ENCODE measurements around the gene WWOX. TPM values are rescaled to one million over a fixed set of nuclear protein-coding genes. Genes with fewer than 3 reads are reported as not detected.

Gene WWOX
- total RNA-seq, 2 donors from 2014 or later, result 33.8 to 82.5 TPM

GRCh38 chr16:78096386-78096785, 3.1 kb upstream of the WWOX start:
- no peak overlapping the region for H3K4me3 ChIP-seq
- no peaks in the 10 kb centered on the region for H3K27me3 ChIP-seq (replicated peaks; ENCODE audit: insufficient read depth)
- DNase-seq (ENCODE audit: low spot score) (no peak), ATAC-seq (ENCODE audit: insufficient number of reproducible peaks, low FRiP score, low read depth) (no peak)
- no peak overlapping the region for H3K27ac ChIP-seq
- no peaks in the 10 kb centered on the region for H3K36me3 ChIP-seq
- TF ChIP-seq CTCF (IDR thresholded peaks at IDR 0.05), result no peak
- H3K9me3 ChIP-seq, result no peaks in the 10 kb centered on the region
- H3K4me1 ChIP-seq (ENCODE audit: control insufficient read depth in 1 of 2, low read depth in 2 of 2), result peaks cover 7 to 13% of the 10 kb centered on the region in 2 donors

DNA sequence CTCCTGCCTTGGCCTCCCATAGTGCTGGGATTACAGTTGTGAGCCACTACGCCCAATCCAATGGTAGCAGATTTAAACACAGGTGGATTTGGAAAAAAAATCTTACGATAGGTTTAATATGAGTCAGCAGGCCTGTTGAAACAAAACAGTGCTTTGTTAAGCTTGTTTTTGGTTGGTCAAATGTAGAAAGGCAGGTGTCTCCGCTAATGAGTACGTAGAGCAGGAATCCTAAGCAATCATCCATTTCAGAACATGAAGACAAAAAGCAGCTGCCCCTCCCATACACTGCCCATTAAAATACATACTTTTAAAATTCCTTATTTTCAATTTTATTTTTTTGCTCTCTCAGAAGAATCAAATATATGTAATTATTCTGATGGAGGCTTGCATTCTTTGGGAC, 1.9 kb upstream of the WWOX start:
- no peaks in the 10 kb centered on the region for H3K27me3 ChIP-seq (replicated peaks; ENCODE audit: insufficient read depth)
- no peak for DNase-seq (ENCODE audit: low spot score)
- no peak overlapping the region for H3K4me3 ChIP-seq
- TF ChIP-seq CTCF (IDR thresholded peaks at IDR 0.05), result no peak
- no peak overlapping the region for H3K27ac ChIP-seq
- ATAC-seq (ENCODE audit: insufficient number of reproducible peaks, low FRiP score, low read depth), result no peak
- H3K9me3 ChIP-seq, result no peaks in the 10 kb centered on the region
- H3K36me3 ChIP-seq, result no peaks in the 10 kb centered on the region
- H3K4me1 ChIP-seq (ENCODE audit: control insufficient read depth in 1 of 2, low read depth in 2 of 2), result peaks cover 7 to 24% of the 10 kb centered on the region in 2 donors

DNA sequence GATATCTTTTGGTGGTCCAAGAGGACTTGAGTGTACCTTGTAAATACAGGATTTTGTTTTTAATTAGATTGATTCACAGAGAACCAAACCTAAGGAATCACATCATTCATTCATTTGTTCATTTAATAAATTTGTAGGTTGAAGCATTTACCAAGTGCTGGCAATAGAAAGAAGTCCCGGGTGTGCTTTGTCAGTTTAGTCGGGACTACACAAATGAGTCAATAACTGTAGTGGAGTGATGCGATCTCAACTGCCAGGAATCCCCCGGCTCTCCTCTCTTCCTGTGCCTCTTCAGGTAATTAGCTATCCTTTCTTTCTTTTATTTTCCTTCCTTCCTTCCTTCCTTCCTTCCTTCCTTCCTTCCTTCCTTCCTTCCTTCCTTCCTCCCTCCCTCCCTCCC, 1.4 kb upstream of the WWOX start:
- Histone ChIP-seq H3K27ac (no peak overlapping the region), H3K4me3 (no peak overlapping the region), H3K36me3 (no peaks in the 10 kb centered on the region), H3K4me1 (ENCODE audit: control insufficient read depth in 1 of 2, low read depth in 2 of 2) (peaks cover 7 to 29% of the 10 kb centered on the region in 2 donors), H3K9me3 (no peaks in the 10 kb centered on the region), H3K27me3 (replicated peaks; ENCODE audit: insufficient read depth) (no peaks in the 10 kb centered on the region)
- TF ChIP-seq CTCF (IDR thresholded peaks at IDR 0.05), result no peak
- DNase-seq (ENCODE audit: low spot score) (no peak), ATAC-seq (ENCODE audit: insufficient number of reproducible peaks, low FRiP score, low read depth) (no peak)

- no peaks in the 10 kb centered on the region for H3K27me3 ChIP-seq (replicated peaks; ENCODE audit: insufficient read depth)
- H3K4me3 ChIP-seq, result peak overlapping the region; percentile 91
These were observed 721 bp upstream of the WWOX start for GRCh38 chr16:78098595-78099270.

GRCh38 chr16:78100112-78100467, 636 bp downstream of the WWOX start:
- peak overlapping the region; percentile 91 for H3K4me3 ChIP-seq
- DNase-seq (ENCODE audit: low spot score) (no peak), ATAC-seq (ENCODE audit: insufficient number of reproducible peaks, low FRiP score, low read depth) (no peak)
- H3K9me3 ChIP-seq, result no peaks in the 10 kb centered on the region
- H3K36me3 ChIP-seq, result no peaks in the 10 kb centered on the region
- peak overlapping the region; percentile 86 for H3K27ac ChIP-seq
- no peaks in the 10 kb centered on the region for H3K27me3 ChIP-seq (replicated peaks; ENCODE audit: insufficient read depth)
- TF ChIP-seq CTCF (IDR thresholded peaks at IDR 0.05), result peak; percentile 70
- H3K4me1 ChIP-seq (ENCODE audit: control insufficient read depth in 1 of 2, low read depth in 2 of 2), result peaks cover 7 to 41% of the 10 kb centered on the region in 2 donors

More at GRCh38 chr16:78098595-78099270, 721 bp upstream of the WWOX start:
- DNase-seq (ENCODE audit: low spot score) (no peak), ATAC-seq (ENCODE audit: insufficient number of reproducible peaks, low FRiP score, low read depth) (no peak)
- Histone ChIP-seq H3K36me3 (no peaks in the 10 kb centered on the region), H3K9me3 (no peaks in the 10 kb centered on the region), H3K4me1 (ENCODE audit: control insufficient read depth in 1 of 2, low read depth in 2 of 2) (peaks cover 7 to 35% of the 10 kb centered on the region in 2 donors), H3K27ac (peak overlapping the region; percentile 86)
- no peak for TF ChIP-seq CTCF (IDR thresholded peaks at IDR 0.05)
